Globus pallidus (tissue), 1 donor: Measurements from ENCODE around the gene CTNNA2.

Experiments used
- DNase-seq: peaks from one replicate; pipeline ENCODE4 v3.0.0-alpha.2; 2015; ENCODE audit warnings: low spot score

CTNNA2 gene

DNA sequence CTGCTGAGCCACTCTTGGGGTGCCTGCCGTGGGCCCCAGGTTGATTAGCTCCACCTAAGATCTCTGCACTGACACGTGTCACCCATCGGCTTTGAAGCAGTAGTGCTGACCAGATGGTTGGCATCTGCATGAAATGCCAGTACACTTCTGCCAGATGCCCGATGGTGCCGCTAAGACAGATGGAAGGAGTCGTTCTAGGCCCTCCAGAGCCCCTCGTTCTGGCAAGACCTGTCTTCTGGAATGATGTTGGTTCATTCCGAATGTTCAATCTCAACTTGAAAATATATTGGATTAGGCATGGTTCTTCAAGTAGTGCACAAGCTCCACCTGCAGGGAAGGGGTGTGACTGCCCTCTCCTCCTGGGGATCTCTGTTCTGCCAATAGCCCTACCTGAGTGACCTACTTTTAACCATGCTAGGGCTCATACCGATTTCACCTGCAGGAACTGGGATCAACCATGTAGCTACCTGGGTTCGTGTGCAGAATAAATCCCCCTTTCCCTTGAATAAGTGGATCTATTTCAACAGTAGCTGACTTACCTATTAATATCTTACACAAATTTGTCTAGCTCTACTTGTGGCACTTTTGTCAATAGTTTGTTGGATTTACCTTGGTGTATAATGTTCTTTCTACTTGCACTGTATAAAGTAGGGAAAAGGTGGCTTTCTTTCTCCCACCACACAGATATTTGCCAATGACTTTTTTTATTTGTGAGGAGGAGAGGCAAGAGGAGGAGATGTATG, 342.6 kb downstream of the CTNNA2 start:
- peak; percentile 66 for DNase-seq

DNA sequence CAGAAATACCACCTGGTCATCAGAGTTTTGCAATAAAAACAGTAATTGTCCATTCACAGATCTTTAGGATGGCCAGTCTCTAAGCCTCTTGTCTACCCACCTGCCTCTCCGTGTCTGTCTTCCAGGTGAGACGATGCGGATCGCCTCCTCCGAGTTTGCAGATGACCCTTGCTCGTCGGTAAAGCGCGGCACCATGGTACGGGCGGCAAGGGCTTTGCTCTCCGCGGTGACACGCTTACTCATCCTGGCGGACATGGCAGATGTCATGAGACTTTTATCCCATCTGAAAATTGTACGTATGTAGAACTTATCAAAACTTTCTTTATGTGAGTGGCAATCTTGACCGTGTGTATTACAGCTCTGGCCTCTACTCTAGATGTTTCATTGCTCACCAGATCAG, 345.0 kb downstream of the CTNNA2 start:
- no peak for DNase-seq

DNA sequence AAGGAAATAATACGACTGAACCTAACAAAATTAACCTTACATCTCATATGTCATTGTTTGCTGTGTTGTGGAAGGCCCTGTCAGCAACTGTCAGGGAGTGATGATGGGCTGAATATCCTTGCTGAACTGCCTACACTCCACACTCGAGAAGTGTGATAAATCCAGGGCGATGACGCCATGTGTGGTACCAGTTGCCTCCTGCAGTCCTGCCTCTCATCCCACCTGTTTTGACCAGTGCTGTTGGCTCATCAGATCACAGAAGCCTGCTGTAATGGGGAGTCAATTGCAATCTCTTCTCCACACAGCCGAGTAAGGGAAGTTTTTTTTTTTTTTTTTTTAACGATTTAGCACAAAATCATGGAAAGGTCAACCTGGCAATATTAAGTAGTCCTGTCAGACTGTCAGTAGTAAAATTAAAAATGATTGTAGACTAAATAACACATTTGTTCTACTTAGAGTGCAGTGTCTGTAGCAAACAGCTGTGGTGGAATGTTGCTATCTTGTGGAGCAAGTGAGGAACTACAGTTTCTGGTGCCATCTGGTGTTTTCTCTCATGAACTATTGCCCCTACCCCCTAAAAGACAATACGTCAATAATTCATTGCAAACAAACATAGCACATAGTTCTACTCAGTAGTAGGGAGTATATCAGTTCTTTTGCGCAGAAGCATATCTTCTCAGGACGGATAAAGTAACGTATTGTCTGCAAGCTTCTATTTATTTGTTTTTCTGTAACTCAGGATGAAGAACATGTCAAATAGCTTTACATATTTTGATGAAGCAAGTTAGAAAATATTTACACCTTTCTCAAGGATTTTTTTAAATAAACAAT, 347.6 kb downstream of the CTNNA2 start:
- DNase-seq: peak; percentile 74

DNA sequence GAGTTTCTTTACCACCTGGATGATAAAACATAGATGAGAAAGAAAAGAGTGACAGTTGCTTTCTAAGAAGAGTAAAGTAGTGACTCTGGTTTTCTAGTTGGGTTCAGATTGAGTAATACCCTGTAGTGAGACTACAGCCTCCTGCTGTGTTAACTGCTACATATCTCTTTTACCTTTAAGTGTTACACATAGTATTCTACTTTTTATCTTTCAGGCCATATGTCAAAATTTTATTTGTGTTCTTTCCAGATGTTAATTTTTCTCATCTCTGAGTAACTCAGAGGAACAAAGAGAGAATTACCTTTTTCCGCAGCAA, 348.2 kb downstream of the CTNNA2 start:
- DNase-seq: no peak

DNA sequence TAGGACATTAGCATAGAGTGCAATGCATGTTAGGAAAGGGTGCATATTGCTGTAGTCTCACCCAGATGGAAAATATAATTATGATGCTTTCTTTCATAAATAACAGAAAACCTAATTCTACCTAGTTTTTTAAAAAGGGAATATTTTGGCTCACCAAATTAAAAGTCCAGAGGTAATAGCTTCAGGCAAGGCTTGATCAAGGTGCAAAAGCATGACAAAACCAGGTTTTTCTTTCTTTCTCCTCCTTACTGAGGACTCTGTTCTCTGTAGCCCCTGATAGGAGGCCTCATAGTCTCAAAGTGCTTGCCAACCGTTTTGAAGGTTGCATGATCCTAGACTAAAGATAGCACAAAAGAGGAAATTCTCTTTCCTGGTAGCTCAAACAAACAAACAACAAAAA, 349.9 kb downstream of the CTNNA2 start:
- DNase-seq: no peak

DNA sequence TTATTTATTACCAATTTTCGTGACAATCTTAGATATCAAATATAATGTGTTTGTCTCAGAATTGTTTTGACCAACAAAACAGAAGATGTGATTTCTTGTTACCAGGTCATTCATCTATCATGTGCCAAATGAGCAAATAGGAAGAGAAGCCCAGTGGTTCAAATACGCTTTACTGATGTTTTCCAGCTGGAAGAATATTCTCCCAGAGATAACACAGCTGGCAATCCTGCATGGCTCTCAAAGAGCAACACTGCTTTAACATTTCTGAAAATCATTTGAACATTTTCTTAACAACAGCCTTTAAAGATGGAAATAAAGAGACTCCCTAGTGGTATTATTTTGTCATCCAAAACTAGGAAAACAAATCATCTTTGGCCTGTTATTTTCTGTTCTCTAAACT, 359.8 kb downstream of the CTNNA2 start:
- DNase-seq: no peak

DNA sequence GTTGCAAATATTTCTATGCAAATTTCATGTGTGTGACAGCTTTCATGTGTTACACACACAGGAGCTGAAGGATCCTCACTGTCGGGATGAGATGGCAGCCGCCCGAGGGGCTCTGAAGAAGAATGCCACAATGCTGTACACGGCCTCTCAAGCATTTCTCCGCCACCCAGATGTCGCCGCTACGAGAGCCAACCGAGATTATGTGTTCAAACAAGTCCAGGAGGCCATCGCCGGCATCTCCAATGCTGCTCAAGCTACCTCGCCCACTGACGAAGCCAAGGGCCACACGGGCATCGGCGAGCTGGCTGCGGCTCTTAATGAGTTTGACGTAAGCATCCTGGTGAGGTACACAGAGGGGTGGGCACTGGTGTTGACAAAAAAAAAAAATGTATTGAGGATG, 361.2 kb downstream of the CTNNA2 start:
- no peak for DNase-seq

DNA sequence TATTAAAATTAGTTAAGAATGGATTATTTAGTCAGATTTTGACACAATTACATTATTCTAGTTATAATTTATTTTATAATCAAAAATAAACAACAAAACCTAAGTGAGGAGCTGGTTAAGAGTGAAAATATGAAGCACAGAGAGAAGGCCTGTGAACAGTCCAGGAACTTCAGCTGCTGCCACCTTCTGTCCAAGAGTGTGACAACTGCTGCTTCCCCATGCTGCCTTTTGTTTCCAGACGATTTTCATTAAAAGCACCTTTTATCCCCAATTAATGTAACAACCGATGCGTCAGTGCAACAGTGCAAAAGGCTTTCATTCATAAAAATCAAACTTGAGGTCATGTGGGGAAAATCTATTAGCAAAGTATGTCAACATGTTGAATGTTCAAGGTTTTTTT, 363.6 kb downstream of the CTNNA2 start:
- peak; percentile 34 for DNase-seq

DNA sequence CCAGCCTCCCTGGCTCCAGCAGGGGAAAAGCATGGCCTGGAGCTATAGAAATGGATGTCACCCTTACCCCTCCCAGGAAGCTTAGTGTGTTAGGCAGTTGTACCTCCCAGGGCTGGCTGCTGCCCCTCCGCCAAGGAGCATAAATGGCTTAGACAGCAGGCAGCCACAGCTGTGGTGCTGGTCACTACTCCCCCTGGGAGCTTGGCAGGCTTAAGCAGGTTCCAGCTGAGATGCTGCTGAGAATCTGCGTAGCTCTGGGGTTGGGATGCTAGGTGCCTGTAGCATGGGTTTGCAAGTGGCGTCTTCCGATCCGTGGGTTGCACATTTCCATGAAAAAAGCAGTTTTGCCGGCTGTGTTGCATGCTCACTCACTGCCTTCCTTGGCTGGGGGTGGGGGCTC, 369.7 kb downstream of the CTNNA2 start:
- no peak for DNase-seq

DNA sequence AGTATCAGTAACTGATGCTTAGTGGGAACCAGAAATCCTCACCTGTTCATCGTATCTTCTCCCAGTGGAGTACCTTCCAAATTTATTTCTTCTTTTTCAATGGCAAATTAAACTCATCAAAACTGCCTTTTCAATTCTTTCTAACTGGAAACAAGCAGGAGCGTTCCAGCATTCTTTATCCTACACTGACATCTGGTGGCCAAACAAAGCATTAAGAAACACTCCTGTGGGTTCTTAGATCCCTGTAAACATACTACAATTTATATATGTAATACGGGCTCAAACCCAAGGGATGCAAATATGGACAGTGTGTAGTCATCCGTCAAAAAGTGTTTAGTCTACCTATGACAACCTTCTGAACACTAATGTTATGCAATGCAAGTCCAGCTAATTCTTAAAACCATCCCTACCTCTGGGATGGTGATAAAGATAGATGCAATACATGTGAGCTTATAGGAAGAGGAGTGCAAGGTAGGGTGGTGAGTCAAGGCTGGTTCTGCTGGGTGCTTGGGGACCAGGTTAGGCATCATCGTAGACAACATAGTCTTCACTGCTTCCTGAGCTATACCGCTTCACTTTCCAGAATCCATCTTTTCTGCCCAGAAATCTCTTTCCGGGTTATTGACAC, 375.0 kb downstream of the CTNNA2 start:
- DNase-seq: peak; percentile 65

DNA sequence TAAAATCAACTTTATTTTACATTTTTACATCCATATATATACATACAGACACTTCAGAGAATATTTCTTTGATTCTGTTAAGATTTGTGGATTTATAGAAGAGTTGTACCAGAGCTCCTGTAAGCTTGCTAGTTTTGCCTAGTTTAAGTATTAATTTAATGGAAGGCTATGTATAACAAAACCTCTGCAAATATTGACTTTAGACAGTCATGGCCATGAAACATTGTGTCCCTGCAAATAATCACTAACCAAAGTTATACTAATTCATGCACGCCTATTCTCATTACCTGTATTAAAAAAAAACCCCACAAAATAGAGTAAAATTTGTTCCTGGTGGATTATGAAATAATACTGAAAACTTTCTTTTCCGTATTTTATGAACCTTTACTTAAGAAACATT, 379.3 kb downstream of the CTNNA2 start:
- DNase-seq: no peak

DNA sequence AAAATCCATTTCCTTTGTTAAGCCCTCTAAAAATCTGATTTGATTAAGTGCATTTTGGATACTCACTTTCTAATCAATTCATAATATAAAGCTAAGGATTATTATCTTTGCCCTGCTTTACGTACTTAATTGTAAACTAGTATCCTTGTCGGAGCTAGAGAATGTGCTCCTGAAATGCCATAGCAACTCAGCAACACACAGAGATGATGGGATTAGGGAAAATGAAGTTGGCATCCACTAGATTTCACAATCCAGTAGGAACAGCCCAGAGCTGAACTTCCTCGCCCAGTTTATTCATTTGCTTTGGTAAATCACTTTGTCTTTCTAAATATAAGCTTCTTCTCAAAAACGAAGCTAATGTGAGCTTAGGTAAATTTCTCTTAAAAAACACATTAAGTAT, 386.3 kb downstream of the CTNNA2 start:
- no peak for DNase-seq

DNA sequence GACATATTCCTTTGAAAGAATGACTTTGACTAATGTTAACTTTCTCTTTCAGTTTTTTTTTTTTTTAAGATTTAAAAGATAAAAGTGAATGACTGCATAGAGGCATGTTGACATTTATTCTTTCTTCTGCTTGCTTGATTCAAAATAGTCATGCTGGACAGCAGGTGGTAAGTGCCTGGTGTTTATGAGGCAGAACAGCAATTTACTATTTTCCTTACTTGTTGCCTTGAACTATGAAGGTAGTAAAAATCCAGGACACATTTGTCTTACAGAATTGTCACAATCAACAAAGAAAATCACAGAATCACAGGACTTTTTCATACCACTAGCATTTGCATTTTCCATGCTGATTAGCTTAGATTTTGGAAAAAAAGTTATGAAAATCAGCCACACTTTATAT, 388.3 kb downstream of the CTNNA2 start:
- DNase-seq: no peak

DNA sequence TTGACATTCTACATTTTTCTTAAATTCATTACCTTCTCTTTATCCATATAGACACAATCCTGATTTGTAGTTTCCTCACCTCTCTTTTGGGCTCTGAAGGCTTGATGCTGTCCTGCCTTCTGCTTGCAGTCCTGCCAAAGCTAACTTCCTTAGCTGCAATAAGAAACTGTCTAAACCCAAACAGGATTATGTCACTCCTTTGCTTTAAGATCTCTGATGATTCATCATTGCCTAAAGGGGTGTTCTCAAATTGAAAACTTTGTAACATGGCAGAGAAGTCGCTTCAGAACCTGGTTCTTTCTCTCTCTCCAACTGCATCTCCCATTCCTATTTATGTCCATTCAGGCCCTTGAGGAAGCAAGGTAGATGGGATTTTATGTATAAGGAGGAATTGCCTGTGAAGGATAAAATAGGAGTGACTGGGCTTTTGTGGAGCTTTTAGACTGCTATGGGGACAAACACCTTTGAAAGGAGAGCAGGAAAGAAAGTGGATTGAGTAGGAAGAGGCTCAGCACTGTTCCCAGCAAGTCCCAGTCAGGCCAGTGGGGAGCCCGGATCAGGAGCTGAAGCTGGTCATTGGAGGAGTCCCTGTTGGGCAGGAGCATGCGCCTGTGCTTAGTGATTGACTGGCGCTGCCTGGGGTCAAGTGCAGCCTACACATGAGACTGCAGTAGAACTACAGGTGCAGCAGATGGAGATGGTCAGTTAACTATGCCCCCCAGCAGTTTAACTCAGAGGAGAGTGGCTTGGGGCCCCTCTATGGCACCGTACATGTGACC, 390.6 kb downstream of the CTNNA2 start:
- DNase-seq: no peak

DNA sequence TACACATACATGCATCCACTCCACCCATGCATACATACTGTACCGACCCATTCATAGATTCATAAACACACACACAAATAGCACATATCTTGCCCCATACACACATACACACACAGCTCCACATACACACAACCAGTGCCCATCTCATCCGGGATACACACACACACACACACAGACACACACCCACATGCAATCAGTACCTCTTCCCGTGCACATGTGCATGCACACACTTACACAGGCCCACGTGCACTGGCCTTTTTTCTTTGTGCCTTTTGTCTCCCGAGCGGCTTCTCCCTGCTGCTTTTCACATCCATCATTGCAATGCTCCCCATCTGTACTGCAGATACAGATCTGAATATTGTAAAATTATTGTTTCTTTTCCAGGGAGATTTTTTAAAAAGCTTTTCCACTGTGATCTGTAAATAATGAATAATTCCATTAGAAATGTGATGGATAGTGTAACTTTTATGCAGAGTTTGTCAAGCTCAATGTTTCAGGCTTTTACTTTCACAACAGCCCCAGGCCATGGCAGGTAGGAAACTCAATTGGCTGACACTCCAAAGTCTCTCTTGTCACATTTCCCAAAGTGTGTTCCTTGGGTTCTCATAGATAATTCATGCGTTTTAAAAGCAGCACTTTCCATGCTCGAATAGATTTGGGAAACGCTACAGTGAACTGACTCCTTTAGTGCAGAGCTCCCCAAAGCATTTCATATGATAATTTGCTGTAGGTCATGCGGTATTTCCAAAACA, 393.5 kb downstream of the CTNNA2 start:
- no peak for DNase-seq

DNA sequence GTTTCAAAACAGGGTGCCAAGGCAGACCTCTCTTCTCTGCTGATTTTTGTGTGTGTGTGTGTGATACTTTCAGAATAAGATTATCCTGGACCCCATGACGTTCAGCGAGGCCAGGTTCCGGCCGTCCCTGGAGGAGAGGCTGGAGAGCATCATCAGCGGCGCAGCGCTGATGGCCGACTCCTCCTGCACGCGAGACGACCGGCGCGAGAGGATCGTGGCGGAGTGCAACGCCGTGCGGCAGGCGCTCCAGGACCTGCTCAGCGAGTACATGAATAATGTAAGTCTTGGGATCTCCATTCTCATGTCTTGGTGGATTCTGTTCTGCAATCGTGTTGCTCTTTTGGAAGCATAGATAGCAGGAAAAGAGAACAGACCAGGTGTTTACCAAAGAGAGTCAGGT, 396.7 kb downstream of the CTNNA2 start:
- no peak for DNase-seq

DNA sequence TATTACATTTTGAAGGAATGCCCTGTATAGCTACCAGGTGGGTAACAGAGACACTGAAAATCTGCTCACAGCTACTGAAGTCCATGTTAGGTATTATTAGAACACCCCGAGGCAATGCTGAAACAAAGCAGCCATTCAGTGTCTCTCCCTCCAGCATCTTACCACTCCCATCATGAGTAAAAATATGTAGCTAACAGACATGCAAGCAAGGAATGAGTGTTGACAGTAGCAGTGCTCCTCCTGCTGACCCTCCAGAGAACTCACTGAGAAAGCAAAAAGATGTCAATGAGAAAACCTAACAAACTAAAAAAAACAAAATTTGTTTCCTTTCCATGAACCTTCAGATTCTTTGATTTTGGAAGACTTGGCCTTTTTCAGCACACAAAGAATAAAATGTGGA, 397.8 kb downstream of the CTNNA2 start:
- peak; percentile 33 for DNase-seq

DNA sequence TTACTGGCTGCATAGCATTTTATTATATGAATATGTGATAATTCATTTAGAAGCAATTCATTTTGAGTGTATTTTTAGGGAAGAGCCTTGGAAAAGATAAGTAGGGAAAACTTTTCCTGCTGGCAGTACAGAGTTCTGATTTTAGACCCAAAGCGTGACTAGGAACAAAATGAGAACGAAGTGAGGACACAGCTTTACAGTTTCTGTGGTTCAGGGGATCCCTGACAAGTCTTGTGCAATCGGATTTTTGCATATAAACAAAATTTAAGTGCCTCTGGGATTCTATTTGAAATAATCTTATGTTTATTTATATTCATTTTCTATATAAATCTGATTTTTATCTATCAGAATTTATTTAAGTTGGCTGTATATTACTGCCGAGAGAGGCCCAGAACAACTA, 402.6 kb downstream of the CTNNA2 start:
- DNase-seq: no peak

DNA sequence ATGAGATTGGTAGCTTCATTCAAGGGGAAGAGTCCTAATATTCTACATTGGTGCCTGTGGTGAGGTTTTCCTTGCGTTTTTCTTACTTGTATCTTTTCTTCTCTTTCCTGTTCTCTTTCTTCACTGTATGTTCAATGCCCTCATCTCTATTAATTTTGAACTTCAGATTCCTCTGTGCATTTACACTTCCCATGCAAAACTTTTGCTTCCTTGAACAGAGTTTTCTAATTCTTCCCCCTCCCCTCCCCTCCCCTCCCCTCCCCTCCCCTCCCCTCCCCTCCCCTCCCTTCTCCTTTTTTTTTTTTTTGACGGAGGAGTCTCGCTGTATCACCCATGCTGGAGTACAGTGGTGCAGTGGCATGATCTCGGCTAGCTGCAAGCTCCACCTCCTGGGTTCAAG, 403.4 kb downstream of the CTNNA2 start:
- DNase-seq: no peak

DNA sequence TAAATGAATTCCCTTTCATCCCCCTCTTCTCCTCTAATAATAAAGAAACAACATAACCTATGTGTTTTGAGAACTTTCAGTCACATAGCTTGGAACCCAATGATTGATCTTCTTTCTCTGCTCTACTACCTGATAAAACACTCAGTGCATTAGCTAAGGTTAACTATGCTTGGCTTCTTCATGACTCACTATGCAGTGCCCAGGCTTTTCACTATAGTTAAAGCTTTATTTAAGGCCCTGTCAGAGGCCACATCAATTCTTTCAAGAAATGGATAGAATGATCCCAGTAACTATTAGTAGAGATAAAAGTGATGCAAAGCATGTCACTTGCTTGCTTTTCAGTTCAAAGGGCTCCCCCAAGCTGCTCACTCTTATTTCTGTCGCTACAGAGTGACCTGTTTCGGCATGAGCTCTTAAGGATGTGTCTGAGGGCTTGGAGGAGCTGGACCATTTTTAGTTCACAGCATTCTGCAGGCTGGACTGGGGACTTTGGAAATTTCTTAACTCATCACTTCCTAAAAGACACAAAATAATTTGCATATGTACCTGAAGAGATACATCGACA, 407.7 kb downstream of the CTNNA2 start:
- no peak for DNase-seq

DNA sequence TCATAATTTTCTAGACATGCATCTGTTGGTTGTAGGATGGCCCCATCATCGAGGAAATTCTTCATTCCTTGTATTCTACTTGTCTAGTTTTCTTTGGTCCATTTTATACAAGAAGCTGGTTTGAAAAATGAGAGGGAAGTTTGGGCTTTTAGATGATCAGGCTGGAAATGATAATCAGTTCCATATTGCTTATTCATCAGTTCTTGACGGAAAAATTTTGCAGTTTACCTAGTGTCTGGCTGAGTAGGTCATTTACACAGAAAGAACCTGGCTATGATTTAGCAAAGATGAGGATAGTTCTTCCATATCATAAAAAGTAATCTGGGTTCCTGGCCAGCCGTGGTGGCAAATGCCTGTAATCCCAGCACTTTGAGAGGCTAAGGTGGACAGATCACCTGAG, 416.8 kb downstream of the CTNNA2 start:
- DNase-seq: no peak
